Measurements from ENCODE around the gene B9D2.

B9D2 gene

GRCh38 chr19:41408256-41408655 is 44.3 kb upstream of the B9D2 start:
- TF ChIP-seq CTCF (conservative IDR thresholded peaks at IDR 0.05; ENCODE audit: low read length), result no peak
- no peak for DNase-seq (ENCODE audit: low read depth)
- no peak overlapping the region for H3K4me3 ChIP-seq (ENCODE audit: low read length)

GRCh38 chr19:41407271-41407670 is 43.3 kb upstream of the B9D2 start:
- no peak overlapping the region for H3K4me3 ChIP-seq (ENCODE audit: low read length)
- DNase-seq (ENCODE audit: low read depth), result no peak
- TF ChIP-seq CTCF (conservative IDR thresholded peaks at IDR 0.05; ENCODE audit: low read length), result no peak

GRCh38 chr19:41405776-41406175 is 41.8 kb upstream of the B9D2 start:
- no peak overlapping the region for H3K4me3 ChIP-seq (ENCODE audit: low read length)
- no peak for DNase-seq (ENCODE audit: low read depth)

GRCh38 chr19:41403181-41403970 is 39.4 kb upstream of the B9D2 start:
- no peak for TF ChIP-seq CTCF (conservative IDR thresholded peaks at IDR 0.05; ENCODE audit: low read length)
- H3K4me3 ChIP-seq (ENCODE audit: low read length), result no peak overlapping the region
- no peak for DNase-seq (ENCODE audit: low read depth)

More at GRCh38 chr19:41405776-41406175, 41.8 kb upstream of the B9D2 start:
- TF ChIP-seq CTCF (conservative IDR thresholded peaks at IDR 0.05; ENCODE audit: low read length), result no peak

- no peak for TF ChIP-seq CTCF (conservative IDR thresholded peaks at IDR 0.05; ENCODE audit: low read length)
- no peak overlapping the region for H3K4me3 ChIP-seq (ENCODE audit: low read length)
- no peak for DNase-seq (ENCODE audit: low read depth)
These were observed 38.1 kb upstream of the B9D2 start for GRCh38 chr19:41402010-41402409.

GRCh38 chr19:41401483-41401882 is 37.5 kb upstream of the B9D2 start:
- no peak for DNase-seq (ENCODE audit: low read depth)
- no peak overlapping the region for H3K4me3 ChIP-seq (ENCODE audit: low read length)
- no peak for TF ChIP-seq CTCF (conservative IDR thresholded peaks at IDR 0.05; ENCODE audit: low read length)

- DNase-seq (ENCODE audit: low read depth), result no peak
- TF ChIP-seq CTCF (conservative IDR thresholded peaks at IDR 0.05; ENCODE audit: low read length), result no peak
- no peak overlapping the region for H3K4me3 ChIP-seq (ENCODE audit: low read length)
These were observed 35.6 kb upstream of the B9D2 start for GRCh38 chr19:41399525-41399924.
